Kidney epithelial cell (primary cell): Measurements from ENCODE around the gene TNFRSF8. TPM values are rescaled to one million over a fixed set of nuclear protein-coding genes. Genes with fewer than 3 reads are reported as not detected.

ENCODE experiments used
- DNase-seq: peaks from one replicate; pipeline ENCODE4 v3.0.0-alpha.2; 2010; ENCODE audit warnings: low read depth
- H3K27me3 ChIP-seq: 2 replicates; pipeline ENCODE4 v1.6.0; 2011; ENCODE audit warnings: low read length; ENCODE audit not compliant: control insufficient read depth, insufficient read depth
- H3K36me3 ChIP-seq: 2 replicates; pipeline ENCODE4 v1.5.1; 2011; ENCODE audit warnings: low read length; ENCODE audit not compliant: control insufficient read depth, insufficient read depth
- H3K4me3 ChIP-seq: 2 replicates; pipeline ENCODE4 v1.5.1; 2011; ENCODE audit warnings: low read depth, mild to moderate bottlenecking, control low read depth, low read length
- CTCF ChIP-seq: IDR thresholded peaks from 2 replicates; pipeline ENCODE4 v1.5.1; 2011; ENCODE audit warnings: mild to moderate bottlenecking, moderate library complexity, low read length, control low read depth, inconsistent platforms; ENCODE audit not compliant: insufficient read depth, poor library complexity, severe bottlenecking
- total RNA-seq: library from RNA; depleted of rRNA; stranded (reverse); fragments of >200 nt; gene quantifications from 2 replicates; pipeline ENCODE4 v1.2.3, GENCODE V29; 2015

The TNFRSF8 gene
- total RNA-seq, 1 donor from 2014 or later: 0.21 TPM

GRCh38 chr1:12052997-12053686 lies 10.0 kb upstream of the TNFRSF8 start:
- Histone ChIP-seq H3K4me3 (no peak overlapping the region), H3K27me3 (no peaks in the 10 kb centered on the region), H3K36me3 (no peaks in the 10 kb centered on the region)
- no peak for DNase-seq
- TF ChIP-seq CTCF: no peak

- Histone ChIP-seq H3K4me3 (no peak overlapping the region), H3K27me3 (no peaks in the 10 kb centered on the region), H3K36me3 (no peaks in the 10 kb centered on the region)
- TF ChIP-seq CTCF: no peak
- DNase-seq: no peak
These were observed 9.2 kb upstream of the TNFRSF8 start for GRCh38 chr1:12053752-12054548.

GRCh38 chr1:12055259-12055658 lies 7.8 kb upstream of the TNFRSF8 start:
- Histone ChIP-seq H3K27me3 (peaks cover 5% of the 10 kb centered on the region), H3K4me3 (no peak overlapping the region), H3K36me3 (no peaks in the 10 kb centered on the region)
- DNase-seq: no peak
- TF ChIP-seq CTCF: no peak

- Histone ChIP-seq H3K4me3 (no peak overlapping the region), H3K36me3 (no peaks in the 10 kb centered on the region), H3K27me3 (peaks cover 7% of the 10 kb centered on the region)
- no peak for DNase-seq
- no peak for TF ChIP-seq CTCF
These were observed 6.7 kb upstream of the TNFRSF8 start for GRCh38 chr1:12056331-12056841.

GRCh38 chr1:12057382-12057781 lies 5.7 kb upstream of the TNFRSF8 start:
- no peak overlapping the region for H3K4me3 ChIP-seq
- TF ChIP-seq CTCF: no peak
- no peak for DNase-seq
- H3K27me3 ChIP-seq: peaks cover 9% of the 10 kb centered on the region
- H3K36me3 ChIP-seq: no peaks in the 10 kb centered on the region
